ENCODE data around the gene DPH5. TPM values are rescaled to one million over a fixed set of nuclear protein-coding genes. Genes with fewer than 3 reads are reported as not detected.
"Not testable (repeated sequence)": the region's sequence is repeated elsewhere in the genome, so short reads cannot be mapped to it uniquely, and the experiment has no call there.

DPH5 gene
- total and polyA plus RNA-seq, 2 experiments from 2014 or later, result 24.1 to 26.6 TPM

DNA sequence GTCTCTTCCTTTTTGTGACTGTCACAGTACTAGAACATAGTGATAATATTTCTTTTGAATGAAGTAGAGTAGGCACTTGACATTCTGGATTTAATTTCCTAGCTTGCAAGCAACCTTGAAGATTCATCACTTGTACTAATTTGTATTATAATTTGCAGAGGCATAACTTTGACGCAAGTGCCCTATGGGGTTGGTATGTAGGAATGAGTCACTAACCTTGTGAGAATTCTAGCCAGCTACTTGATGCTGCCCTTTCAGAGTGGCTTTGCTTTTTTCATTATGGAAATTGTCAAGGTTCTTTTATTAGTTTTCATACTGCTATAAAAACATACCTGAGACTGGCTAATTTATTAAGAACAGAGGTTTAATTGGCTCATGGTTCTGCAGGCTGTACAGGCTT lies 13.7 kb upstream of the DPH5 start:
- peaks cover 9% of the 10 kb centered on the region for H3K4me1 ChIP-seq (ENCODE audit: insufficient read depth)
- no peaks in the 10 kb centered on the region for H4K20me1 ChIP-seq (ENCODE audit: insufficient read depth)
- in situ Hi-C loops (cut with MboI), result no loop called here
- H3K4me2 ChIP-seq (ENCODE audit: unreplicated experiment), result no peak overlapping the region
- peaks cover 7% of the 10 kb centered on the region; the same call in 1 of the 2 replicates for H3F3A ChIP-seq (ENCODE audit: insufficient read depth)
- no peaks in the 10 kb centered on the region for H3K27me3 ChIP-seq (replicated peaks; ENCODE audit: insufficient read depth)
- no peak overlapping the region for H3K9ac ChIP-seq
- H3K9me2 ChIP-seq (ENCODE audit: insufficient read depth), result no peaks in the 10 kb centered on the region
- DNase-seq, result peak; percentile 13
- H3K4me3 ChIP-seq, result no peak overlapping the region
- 93 to 100% methylated on average over 1 of the region's 1 CpG for WGBS, 2 experiments (ENCODE audit: low coverage in 1 of 2, low lambda C conversion rate in 2 of 2, missing lambda C conversion rate in 2 of 2)
- no peak for TF ChIP-seq EZH2phosphoT487 (IDR thresholded peaks at IDR 0.05; ENCODE audit: insufficient read depth, low read depth)
- no peak for TF ChIP-seq EZH2 (IDR thresholded peaks at IDR 0.05; ENCODE audit: insufficient read depth, poor library complexity, severe bottlenecking)
- no peaks in the 10 kb centered on the region; the same call in 1 of the 2 replicates for H3K36me3 ChIP-seq (ENCODE audit: low read depth)
- H3K9me3 ChIP-seq (ENCODE audit: low read depth), result no peaks in the 10 kb centered on the region
- no peak overlapping the region for H2AFZ ChIP-seq
- peaks cover 37% of the 10 kb centered on the region for H3K79me2 ChIP-seq (ENCODE audit: insufficient read depth)
- H3K27ac ChIP-seq, result no peak overlapping the region

DNA sequence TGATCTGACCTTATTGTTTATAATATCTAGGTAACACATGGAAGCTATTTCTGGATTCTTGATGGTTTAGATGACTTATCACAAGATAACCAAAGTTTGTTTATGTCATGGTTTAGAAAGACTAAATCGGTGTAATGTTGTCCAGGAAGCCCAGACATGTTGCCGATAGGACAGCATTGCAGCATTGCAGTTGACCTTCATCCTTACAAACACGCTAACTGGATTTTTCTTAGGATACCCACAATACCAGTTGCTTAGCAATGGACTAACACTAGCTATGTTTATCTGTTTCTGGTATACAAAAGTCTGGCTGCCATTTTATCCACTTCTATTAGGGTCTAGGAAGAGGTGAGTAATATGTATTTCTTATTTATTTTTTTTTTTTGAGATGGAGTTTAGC lies 11.7 kb upstream of the DPH5 start:
- in situ Hi-C loops (cut with MboI), result no loop called here
- Histone ChIP-seq H4K20me1 (ENCODE audit: insufficient read depth) (no peaks in the 10 kb centered on the region), H3K9me2 (ENCODE audit: insufficient read depth) (no peaks in the 10 kb centered on the region), H3K4me2 (ENCODE audit: unreplicated experiment) (no peak overlapping the region), H3K9me3 (ENCODE audit: low read depth) (no peaks in the 10 kb centered on the region), H3K4me1 (ENCODE audit: insufficient read depth) (no peaks in the 10 kb centered on the region), H3F3A (ENCODE audit: insufficient read depth) (peaks cover 3% of the 10 kb centered on the region; the same call in 1 of the 2 replicates), H2AFZ (no peak overlapping the region), H3K27ac (no peak overlapping the region), H3K36me3 (ENCODE audit: low read depth) (no peaks in the 10 kb centered on the region; the same call in 1 of the 2 replicates), H3K27me3 (replicated peaks; ENCODE audit: insufficient read depth) (no peaks in the 10 kb centered on the region), H3K4me3 (no peak overlapping the region), H3K9ac (no peak overlapping the region), H3K79me2 (ENCODE audit: insufficient read depth) (peaks cover 54% of the 10 kb centered on the region)
- no peak for DNase-seq
- WGBS, 2 experiments (ENCODE audit: low coverage in 1 of 2, low lambda C conversion rate in 2 of 2, missing lambda C conversion rate in 2 of 2), result 95 to 96% methylated on average over 3 of the region's 3 CpGs
- TF ChIP-seq EZH2 (IDR thresholded peaks at IDR 0.05; ENCODE audit: insufficient read depth, poor library complexity, severe bottlenecking) (no peak), EZH2phosphoT487 (IDR thresholded peaks at IDR 0.05; ENCODE audit: insufficient read depth, low read depth) (no peak)

DNA sequence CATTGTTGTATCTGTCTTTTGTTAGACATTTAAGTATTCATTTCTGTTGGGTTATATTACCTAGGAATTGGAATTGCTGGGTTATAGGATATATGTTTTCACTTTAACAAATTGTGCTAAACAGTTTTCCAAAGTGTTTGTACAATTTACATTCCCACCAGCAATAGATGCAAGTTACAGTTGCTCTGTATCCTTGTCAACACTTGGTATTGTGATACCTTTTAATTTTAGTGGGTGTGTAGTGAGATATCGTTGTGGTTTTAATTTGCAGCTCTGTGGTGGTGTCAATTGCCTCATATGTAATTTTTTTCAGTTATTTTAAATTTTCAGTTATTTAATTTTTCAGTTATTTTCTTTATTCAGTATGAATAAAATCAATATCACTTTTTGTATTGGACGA lies 7.4 kb upstream of the DPH5 start:
- H3K9me3 ChIP-seq (ENCODE audit: low read depth), result no peaks in the 10 kb centered on the region
- H3K4me2 ChIP-seq (ENCODE audit: unreplicated experiment), result no peak overlapping the region
- 98% methylated on average over 2 of the region's 2 CpGs for WGBS, 2 experiments (ENCODE audit: low coverage in 1 of 2, low lambda C conversion rate in 2 of 2, missing lambda C conversion rate in 2 of 2)
- H3K4me1 ChIP-seq (ENCODE audit: insufficient read depth), result no peaks in the 10 kb centered on the region
- H3K79me2 ChIP-seq (ENCODE audit: insufficient read depth), result peaks cover 74% of the 10 kb centered on the region
- H3K36me3 ChIP-seq (ENCODE audit: low read depth), result no peaks in the 10 kb centered on the region
- in situ Hi-C loops (cut with MboI), result no loop called here
- H3K9ac ChIP-seq, result no peak overlapping the region
- TF ChIP-seq EZH2 (IDR thresholded peaks at IDR 0.05; ENCODE audit: insufficient read depth, poor library complexity, severe bottlenecking) (no peak), EZH2phosphoT487 (IDR thresholded peaks at IDR 0.05; ENCODE audit: insufficient read depth, low read depth) (no peak)
- H3K4me3 ChIP-seq, result no peak overlapping the region
- H3K27ac ChIP-seq, result no peak overlapping the region
- no peak overlapping the region for H2AFZ ChIP-seq
- H3K27me3 ChIP-seq (replicated peaks; ENCODE audit: insufficient read depth), result no peaks in the 10 kb centered on the region
- H3F3A ChIP-seq (ENCODE audit: insufficient read depth), result no peaks in the 10 kb centered on the region
- no peaks in the 10 kb centered on the region for H4K20me1 ChIP-seq (ENCODE audit: insufficient read depth)
- H3K9me2 ChIP-seq (ENCODE audit: insufficient read depth), result no peaks in the 10 kb centered on the region
- DNase-seq, result no peak

DNA sequence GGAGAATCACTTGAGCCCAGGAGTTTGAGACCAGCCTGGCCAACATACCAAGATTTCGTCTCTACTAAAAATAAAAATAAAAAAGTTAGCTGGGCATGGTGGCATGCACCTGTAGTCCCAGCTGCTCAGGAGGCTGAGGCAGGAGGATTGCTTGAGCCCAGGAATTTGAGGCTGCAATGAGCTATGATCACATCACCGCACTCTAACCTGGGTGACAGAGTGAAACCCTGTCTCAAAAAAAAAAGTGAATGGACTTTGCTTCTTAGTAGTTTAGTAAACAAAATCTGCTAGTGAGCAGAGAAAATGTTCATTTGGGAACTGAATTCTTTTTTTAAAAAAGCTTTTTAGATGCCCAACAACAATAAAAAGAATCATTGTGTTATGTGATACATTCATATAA lies 6.5 kb upstream of the DPH5 start:
- H3K36me3 ChIP-seq (ENCODE audit: low read depth); H2AFZ ChIP-seq; H3F3A ChIP-seq (ENCODE audit: insufficient read depth); DNase-seq; H3K4me1 ChIP-seq (ENCODE audit: insufficient read depth); H3K27ac ChIP-seq; H3K4me2 ChIP-seq (ENCODE audit: unreplicated experiment); H4K20me1 ChIP-seq (ENCODE audit: insufficient read depth); H3K9me2 ChIP-seq (ENCODE audit: insufficient read depth); H3K9me3 ChIP-seq (ENCODE audit: low read depth); in situ Hi-C loops (cut with MboI); H3K27me3 ChIP-seq (replicated peaks; ENCODE audit: insufficient read depth); H3K4me3 ChIP-seq; H3K9ac ChIP-seq: not testable (repeated sequence)
- peaks cover 74% of the 10 kb centered on the region for H3K79me2 ChIP-seq (ENCODE audit: insufficient read depth)
- WGBS, 2 experiments (ENCODE audit: low coverage in 1 of 2, low lambda C conversion rate in 2 of 2, missing lambda C conversion rate in 2 of 2), result 93 to 100% methylated on average over 2 of the region's 2 CpGs

DNA sequence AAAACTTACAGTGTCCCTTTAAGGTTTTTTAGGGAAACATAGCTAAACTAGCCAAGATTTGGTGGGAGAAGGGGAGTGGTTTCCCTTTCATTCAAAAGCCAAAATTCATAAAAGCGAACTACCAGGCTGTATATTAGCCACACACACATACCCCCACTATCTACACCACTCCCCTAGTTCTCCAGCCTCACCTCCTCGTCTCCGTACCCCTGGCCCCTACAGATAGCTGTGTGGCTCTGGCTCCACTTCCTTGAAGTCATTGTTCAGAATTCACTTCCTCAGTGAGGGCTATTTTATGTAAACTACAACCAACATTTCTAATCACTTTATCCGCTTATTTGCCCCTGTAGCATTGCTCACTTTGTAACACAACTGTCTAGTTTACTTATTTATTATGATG lies 5.3 kb upstream of the DPH5 start:
- H3K9ac ChIP-seq, result no peak overlapping the region
- no peaks in the 10 kb centered on the region for H3K27me3 ChIP-seq (replicated peaks; ENCODE audit: insufficient read depth)
- H3K4me1 ChIP-seq (ENCODE audit: insufficient read depth), result peaks cover 8% of the 10 kb centered on the region
- no peak overlapping the region for H2AFZ ChIP-seq
- H3K27ac ChIP-seq, result no peak overlapping the region
- no peaks in the 10 kb centered on the region for H4K20me1 ChIP-seq (ENCODE audit: insufficient read depth)
- 98 to 99% methylated on average over 4 of the region's 4 CpGs for WGBS, 2 experiments (ENCODE audit: low coverage in 1 of 2, low lambda C conversion rate in 2 of 2, missing lambda C conversion rate in 2 of 2)
- TF ChIP-seq EZH2 (IDR thresholded peaks at IDR 0.05; ENCODE audit: insufficient read depth, poor library complexity, severe bottlenecking) (no peak), EZH2phosphoT487 (IDR thresholded peaks at IDR 0.05; ENCODE audit: insufficient read depth, low read depth) (no peak)
- in situ Hi-C loops (cut with MboI), result no loop called here
- H3K9me2 ChIP-seq (ENCODE audit: insufficient read depth), result no peaks in the 10 kb centered on the region
- no peaks in the 10 kb centered on the region for H3K9me3 ChIP-seq (ENCODE audit: low read depth)
- H3F3A ChIP-seq (ENCODE audit: insufficient read depth), result no peaks in the 10 kb centered on the region
- H3K79me2 ChIP-seq (ENCODE audit: insufficient read depth), result peaks cover 75% of the 10 kb centered on the region
- H3K36me3 ChIP-seq (ENCODE audit: low read depth), result no peaks in the 10 kb centered on the region
- no peak overlapping the region for H3K4me3 ChIP-seq
- H3K4me2 ChIP-seq (ENCODE audit: unreplicated experiment), result no peak overlapping the region
- DNase-seq, result no peak

Measured in GM23248 (cell line).